GM18858 (cell line): ENCODE data around the gene TTC39B.

Experiments
- ATAC-seq: cut with Tn5 transposase; IDR thresholded peaks from one replicate; pipeline ENCODE4 v1.9.1; 2021; ENCODE audit not compliant: unreplicated experiment

Gene TTC39B

DNA sequence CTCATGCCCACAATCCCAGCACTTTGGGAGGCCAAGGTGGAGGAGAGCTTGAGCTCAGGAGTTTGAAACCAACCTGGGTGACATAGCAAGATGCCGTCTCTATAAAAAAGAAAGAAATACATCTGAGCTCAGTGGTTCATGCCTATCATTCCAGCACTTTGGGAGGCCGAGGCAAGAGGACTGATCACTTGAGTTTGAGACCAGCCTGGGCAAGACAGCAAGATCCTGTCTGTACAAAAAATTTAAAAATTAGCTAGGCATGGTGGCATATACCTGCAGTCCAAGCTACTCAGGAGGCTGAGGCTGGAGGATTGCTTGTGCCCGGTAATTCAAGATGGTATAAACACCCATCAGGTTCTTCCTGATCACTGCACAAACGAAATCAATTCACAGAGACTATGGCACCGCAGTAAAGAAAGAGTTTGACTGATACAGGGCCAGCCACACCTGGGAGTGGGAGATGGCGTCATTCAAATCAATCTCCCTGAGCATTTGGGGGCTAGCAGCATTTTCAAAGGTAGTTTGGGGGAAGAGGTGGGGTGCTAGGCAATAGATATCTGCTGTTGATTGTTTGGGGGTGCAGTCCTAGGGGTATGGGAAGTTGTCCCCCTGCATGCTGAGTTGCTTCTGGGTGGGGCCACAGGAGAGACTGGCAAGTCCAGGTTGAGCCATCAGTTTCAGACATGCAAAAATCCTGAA lies 169.2 kb downstream of the TTC39B start:
- no peak for ATAC-seq

DNA sequence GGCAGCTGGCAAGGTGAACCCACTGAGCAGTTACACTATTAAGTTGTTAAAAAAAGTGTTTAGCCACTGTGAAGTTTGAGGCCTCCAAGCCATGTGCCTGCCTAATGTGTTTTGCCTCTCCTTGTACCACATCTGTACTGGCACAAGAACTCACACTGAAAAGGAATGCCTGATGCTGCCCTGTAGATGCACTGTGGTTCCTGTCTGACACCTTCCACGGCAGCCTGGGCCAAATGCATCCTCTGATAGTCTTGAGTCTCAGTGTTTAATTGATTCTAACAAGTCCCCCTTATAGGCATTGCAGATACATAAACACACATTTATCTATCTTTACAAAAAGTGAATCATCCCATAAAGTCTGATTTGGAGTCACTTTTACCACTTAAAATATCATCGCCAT lies 169.9 kb downstream of the TTC39B start:
- no peak for ATAC-seq

DNA sequence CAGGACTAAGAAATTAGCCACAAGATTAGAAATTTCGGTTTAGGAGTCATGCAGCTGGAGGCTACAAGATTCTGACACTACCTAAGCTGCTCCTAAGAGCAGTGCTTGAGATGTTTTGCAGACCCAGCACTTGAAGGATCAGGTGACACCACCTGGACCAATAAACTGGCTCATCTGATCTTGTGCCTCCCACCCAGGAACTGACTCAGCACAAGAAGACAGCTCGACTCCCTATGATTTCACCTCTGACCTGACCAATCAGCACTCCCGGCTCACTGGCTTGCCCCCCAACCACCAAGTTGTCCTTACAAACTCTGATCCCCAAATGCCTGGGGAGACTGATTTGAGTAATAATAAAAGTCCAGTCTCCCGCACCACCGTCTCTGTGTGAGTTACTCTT lies 170.4 kb downstream of the TTC39B start:
- no peak for ATAC-seq

DNA sequence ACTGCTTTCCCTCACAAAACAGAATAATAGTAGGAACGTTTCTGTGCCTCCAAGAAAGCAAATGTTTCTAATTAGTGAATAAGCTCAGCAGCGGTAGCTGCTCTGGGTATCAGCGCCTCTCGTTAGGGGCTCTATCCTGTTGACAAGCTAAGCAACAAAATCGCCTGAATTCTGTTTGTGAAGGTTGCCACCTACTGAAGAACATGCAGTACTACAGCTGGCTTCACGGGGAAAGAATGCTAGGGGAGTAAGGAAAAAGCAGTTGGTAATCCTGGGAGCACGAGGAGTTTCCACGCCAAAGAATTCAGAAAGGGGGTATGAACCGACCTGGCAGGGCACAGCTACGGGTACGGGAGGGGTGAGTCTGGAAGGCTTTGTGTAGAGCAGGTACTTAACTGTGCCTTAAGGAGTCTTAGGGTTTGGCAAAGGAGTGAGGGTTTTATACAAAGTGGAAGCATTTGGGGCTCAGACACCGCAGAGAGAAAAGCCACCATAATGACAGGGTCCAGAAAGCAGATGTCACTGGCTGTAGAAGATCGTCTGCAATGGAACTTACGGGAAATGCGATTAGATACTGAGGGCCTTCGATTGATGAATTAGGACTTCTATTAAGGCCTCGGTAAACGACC lies 171.7 kb downstream of the TTC39B start:
- peak; percentile 92 for ATAC-seq

DNA sequence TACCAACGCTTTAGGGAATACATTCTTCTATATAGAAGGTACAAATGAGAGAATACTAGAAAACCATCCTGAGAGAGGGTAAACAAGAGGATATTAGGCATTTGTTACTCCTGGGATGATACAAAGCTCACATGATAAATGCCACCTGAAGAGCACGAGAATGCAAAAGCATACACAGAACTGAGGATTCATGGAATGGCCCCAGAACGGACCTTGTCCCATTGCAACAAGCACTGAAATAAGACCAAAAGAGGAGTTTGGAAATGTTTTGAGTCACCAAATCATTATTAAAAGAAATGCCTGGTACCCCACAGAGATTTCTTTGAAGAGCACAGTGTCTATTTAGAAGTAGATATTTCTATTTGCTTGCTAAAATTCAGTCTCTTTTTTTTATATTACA lies 173.5 kb downstream of the TTC39B start:
- no peak for ATAC-seq

DNA sequence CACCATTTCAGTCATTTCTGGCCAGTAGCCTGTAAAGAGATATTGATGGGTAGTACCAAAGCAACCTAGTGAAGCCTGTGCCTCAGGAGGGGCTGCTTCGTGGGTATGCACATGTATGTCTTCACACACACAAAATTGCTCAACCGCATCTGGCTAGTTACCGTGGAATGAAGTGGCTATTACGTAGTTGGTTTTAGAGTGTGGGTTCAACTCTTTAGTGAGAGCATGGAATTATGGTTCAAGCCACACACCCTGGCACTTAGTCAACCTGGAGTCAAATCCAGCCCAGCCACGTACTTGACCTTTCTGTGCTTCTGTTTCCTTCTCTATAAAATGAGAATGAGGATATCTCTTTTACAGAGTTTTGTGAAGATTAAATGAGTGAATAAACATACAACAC lies 174.9 kb downstream of the TTC39B start:
- ATAC-seq: no peak

DNA sequence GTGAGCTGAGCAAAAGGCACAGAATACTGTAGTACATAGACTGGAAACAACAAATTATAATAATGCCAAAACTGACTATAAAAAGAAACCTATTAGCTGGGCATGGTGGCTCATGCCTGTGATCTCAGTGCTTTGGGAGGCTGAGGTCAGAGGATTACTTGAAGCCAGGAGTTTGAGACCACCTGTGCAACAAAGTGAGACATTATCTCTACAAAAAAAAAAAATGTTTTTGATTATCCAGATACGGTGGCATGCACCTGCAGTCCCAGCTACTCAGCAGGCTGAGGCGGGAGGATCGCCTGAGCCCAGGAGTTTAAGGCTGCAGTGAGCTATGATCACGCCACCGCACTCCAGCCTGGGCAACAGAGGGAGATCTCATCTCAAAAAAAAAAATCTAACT lies 175.9 kb downstream of the TTC39B start:
- no peak for ATAC-seq

DNA sequence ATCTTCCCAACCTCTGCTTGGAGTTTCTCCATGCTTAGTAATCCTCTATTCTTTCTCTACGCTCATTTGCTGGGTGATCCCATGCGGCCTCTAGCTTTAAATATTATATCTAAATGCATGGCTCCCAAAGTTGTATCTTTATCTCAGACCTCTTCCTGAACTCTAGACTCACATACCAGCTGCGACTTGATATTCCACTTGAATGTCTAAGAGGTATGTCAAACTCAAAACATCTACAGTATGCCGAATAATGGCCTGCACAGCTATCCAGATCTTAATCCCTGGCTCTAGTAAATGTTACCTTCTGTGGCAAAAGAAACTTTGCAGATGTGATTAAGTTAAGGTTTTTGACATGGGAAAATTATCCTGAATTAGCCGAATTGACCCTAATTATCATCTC lies 179.2 kb downstream of the TTC39B start:
- no peak for ATAC-seq

DNA sequence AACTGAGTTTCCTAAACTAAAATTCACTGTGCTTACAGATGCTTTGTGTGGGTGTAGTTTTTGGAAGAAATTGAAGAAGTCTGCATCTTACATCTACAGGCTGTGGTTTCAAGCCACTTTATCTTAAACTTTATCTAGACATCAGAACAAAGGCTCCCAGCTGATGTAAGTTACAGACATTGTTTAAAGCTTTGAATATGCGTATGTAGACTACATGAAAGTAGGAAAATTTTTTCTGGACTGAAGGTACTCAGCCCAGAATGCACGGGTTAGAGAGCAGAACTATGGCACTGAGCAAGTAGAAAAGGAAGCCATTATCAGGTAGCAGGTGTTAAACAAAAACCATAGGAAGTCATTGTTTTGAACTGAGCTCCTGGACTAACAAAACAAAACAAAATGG lies 185.4 kb downstream of the TTC39B start:
- ATAC-seq: no peak

DNA sequence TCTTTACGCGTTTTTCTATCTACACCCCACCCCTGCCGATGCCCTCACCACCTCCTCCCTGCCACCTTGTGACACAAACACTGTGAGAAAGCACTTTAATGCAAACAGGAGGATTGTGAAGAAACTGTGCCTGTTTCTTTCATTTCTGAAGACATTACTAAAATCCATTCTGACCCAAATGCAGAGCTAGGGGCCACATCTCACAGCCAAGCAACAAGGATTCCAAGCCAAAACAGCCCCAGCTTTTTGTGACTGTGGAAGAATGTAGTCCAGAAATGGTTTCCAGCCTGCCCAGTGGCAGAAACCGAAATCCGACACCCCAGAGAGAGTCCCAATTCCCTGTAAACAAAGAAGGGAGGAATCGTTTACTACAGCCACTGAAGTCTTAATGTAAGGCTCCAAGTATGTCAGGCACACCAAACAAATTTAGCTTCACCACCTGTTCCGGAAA lies 190.9 kb downstream of the TTC39B start:
- no peak for ATAC-seq

DNA sequence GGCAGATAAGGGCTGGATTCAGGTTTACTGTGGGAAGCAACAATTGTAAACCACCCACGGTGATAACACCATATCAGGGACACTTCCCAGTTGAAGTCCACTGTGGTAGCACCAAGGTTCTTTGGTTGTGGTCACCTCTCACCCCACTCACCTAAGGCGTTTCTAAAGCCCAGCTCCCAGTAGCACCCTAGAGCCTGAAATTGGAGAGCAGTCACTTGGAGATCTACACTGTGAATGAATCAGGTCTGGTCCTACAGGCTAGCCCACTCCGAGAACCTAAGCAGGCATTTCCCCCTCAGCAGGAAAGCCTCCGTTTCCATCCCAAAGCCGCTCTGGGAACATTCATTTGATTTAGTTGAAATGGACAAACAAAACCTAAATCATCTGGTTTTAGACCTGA lies 191.3 kb downstream of the TTC39B start:
- ATAC-seq: no peak

DNA sequence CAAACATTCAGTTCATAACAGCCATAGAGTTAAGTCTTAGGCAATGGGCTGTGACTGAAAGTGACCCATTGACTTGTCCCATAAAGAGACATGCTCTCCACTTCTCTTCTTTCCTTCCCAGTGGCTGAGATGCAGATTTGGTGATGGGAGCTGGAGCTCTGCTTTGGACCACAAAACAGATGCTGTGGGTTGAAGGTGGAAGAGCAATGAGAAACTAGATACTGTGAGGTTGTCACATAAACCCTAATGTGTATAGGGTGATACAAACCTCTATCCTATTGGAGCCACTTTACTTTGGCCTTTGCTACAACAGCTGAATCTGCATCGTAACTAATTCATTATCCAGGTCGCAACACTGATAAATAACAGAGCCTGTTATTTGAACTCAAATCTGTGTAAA lies 192.0 kb downstream of the TTC39B start:
- no peak for ATAC-seq
